Fibroblast of upper back skin (primary cell): ENCODE results near the gene NUDT16L1.
"Not testable (repeated sequence)": the region's sequence is repeated elsewhere in the genome, so short reads cannot be mapped to it uniquely, and the experiment has no call there.

Source experiments
- DNase-seq: peaks from one replicate; pipeline ENCODE4 v3.0.0-alpha.2; 2013

NUDT16L1 gene

GRCh38 chr16:4724661-4725270 is 31.4 kb downstream of the NUDT16L1 start:
- no peak for DNase-seq

GRCh38 chr16:4726616-4727015 is 33.3 kb downstream of the NUDT16L1 start:
- DNase-seq: no peak

- DNase-seq: no peak
Observed at GRCh38 chr16:4728676-4729075, 35.3 kb downstream of the NUDT16L1 start.

- DNase-seq: no peak
Observed at GRCh38 chr16:4729876-4730275, 36.5 kb downstream of the NUDT16L1 start.

- no peak for DNase-seq
Observed at GRCh38 chr16:4733211-4733742, 39.9 kb downstream of the NUDT16L1 start.

- DNase-seq: no peak
Observed at GRCh38 chr16:4733747-4734062, 40.3 kb downstream of the NUDT16L1 start.

- DNase-seq: peak; percentile 98
Observed at GRCh38 chr16:4734063-4734729, 40.8 kb downstream of the NUDT16L1 start, which contains the start of the genes ANKS3 and DNAAF8. TSS of gene ANKS3 (minus strand) at chr16:4734271. CDS start at chr16:4730149, 4,122 bp downstream. TSS of gene DNAAF8 (plus strand) at chr16:4734537. CDS start at chr16:4736515, 1,978 bp downstream.

GRCh38 chr16:4734730-4735535 is 41.6 kb downstream of the NUDT16L1 start:
- peak; percentile 83 for DNase-seq

- no peak for DNase-seq
Observed at GRCh38 chr16:4736546-4736945, 43.2 kb downstream of the NUDT16L1 start.

GRCh38 chr16:4737545-4737944 is 44.2 kb downstream of the NUDT16L1 start:
- no peak for DNase-seq

- DNase-seq: not testable (repeated sequence)
Observed at GRCh38 chr16:4738370-4738769, 45.0 kb downstream of the NUDT16L1 start.

- DNase-seq: no peak
Observed at GRCh38 chr16:4743226-4743878, 50.0 kb downstream of the NUDT16L1 start.

- no peak for DNase-seq
Observed at GRCh38 chr16:4744555-4745273, 51.4 kb downstream of the NUDT16L1 start.

GRCh38 chr16:4745274-4745569 is 51.9 kb downstream of the NUDT16L1 start:
- no peak for DNase-seq
